SK-N-SH (cell line): ENCODE data around the gene PCNX1. TPM values are rescaled to one million over a fixed set of nuclear protein-coding genes. Genes with fewer than 3 reads are reported as not detected.

Experiments
- CTCF ChIA-PET: fragments of 300-600, 350-600 bp; formaldehyde crosslinking; extraction: SDS; loops from one replicate; lab custom pipeline; 2021; lab: Yijun Ruan, JAX
- POLR2A ChIA-PET: fragments of 350-600 bp; sonication (Branson Sonifier 250); formaldehyde crosslinking; extraction: SDS; loops from one replicate; lab custom pipeline; 2020; ENCODE audit warnings: antibody characterized with exemption, inconsistent platforms; lab: Yijun Ruan, JAX
- DNase-seq: peaks from one replicate; pipeline ENCODE4 v3.0.0; 2012
- H2AFZ ChIP-seq: fragments of 200-600 bp; sonication (generic); 2 replicates; pipeline ENCODE4 v1.8.1; 2016; ENCODE audit warnings: antibody characterized with exemption, mild to moderate bottlenecking, low read depth
- H3F3A ChIP-seq: fragments of 200-600 bp; sonication (generic); replicated peaks from 2 replicates; pipeline ENCODE3; 2016; ENCODE audit warnings: antibody characterized with exemption, mild to moderate bottlenecking; ENCODE audit not compliant: insufficient read depth
- H3K27ac ChIP-seq, 2 experiments: fragments of 200-500 bp in 1 of 2; fragments of 200-600 bp in 1 of 2; sonication (Bioruptor generic) in 1 of 2; sonication (generic), shearing (Covaris generic) in 1 of 2; 2 replicates each; pipeline versions ENCODE4 v1.5.1 to v1.6.1; 2014 to 2016; ENCODE audit warnings: low read depth in 2 of 2, inconsistent platforms in 1 of 2, low read length in 1 of 2, mild to moderate bottlenecking in 1 of 2, mixed read lengths in 1 of 2
- H3K27me3 ChIP-seq: fragments of 200-600 bp; sonication (generic), shearing (Covaris generic); 2 replicates; pipeline ENCODE4 v1.6.1; 2016; ENCODE audit warnings: mixed run types; ENCODE audit not compliant: insufficient read depth
- H3K36me3 ChIP-seq, 2 experiments: fragments of 200-500 bp in 1 of 2; fragments of 200-600 bp in 1 of 2; sonication (Bioruptor generic) in 1 of 2; sonication (generic) in 1 of 2; replicated peaks in 1 of 2; 2 replicates each; pipeline versions ENCODE3 to v1.5.1; 2014 to 2016; ENCODE audit warnings: low read length in 1 of 2, mild to moderate bottlenecking in 1 of 2; ENCODE audit not compliant: insufficient read depth in 2 of 2, control insufficient read depth in 1 of 2
- H3K4me1 ChIP-seq, 2 experiments: fragments of 200-500 bp in 1 of 2; fragments of 200-600 bp in 1 of 2; sonication (Bioruptor generic) in 1 of 2; sonication (generic), shearing (Covaris generic) in 1 of 2; 2 replicates each; pipeline versions ENCODE4 v1.5.1 to v1.6.1; 2014 to 2016; ENCODE audit warnings: low read depth in 1 of 2, low read length in 1 of 2, mixed run types in 1 of 2; ENCODE audit not compliant: insufficient read depth in 2 of 2, control insufficient read depth in 1 of 2
- H3K4me2 ChIP-seq: fragments of 200-600 bp; sonication (generic), shearing (Covaris generic); 2 replicates; pipeline ENCODE4 v1.6.1; 2017; ENCODE audit warnings: mixed run types
- H3K4me3 ChIP-seq, 2 experiments: fragments of 200-500 bp in 1 of 2; fragments of 200-600 bp in 1 of 2; sonication (Bioruptor generic) in 1 of 2; sonication (generic), shearing (Covaris generic) in 1 of 2; 2 replicates each; pipeline versions ENCODE4 v1.5.1 to v1.8.1; 2014 to 2016; ENCODE audit warnings: low read depth in 2 of 2, inconsistent platforms in 1 of 2, low read length in 1 of 2, mild to moderate bottlenecking in 1 of 2, mixed read lengths in 1 of 2, moderate library complexity in 1 of 2
- H3K79me2 ChIP-seq: fragments of 200-600 bp; sonication (generic); 2 replicates; pipeline ENCODE4 v1.8.1; 2017; ENCODE audit warnings: mild to moderate bottlenecking; ENCODE audit not compliant: insufficient read depth
- H3K9ac ChIP-seq: fragments of 200-600 bp; sonication (generic); 2 replicates; pipeline ENCODE4 v1.6.1; 2017; ENCODE audit warnings: mixed run types
- H3K9me2 ChIP-seq: fragments of 200-600 bp; sonication (generic); 2 replicates; pipeline ENCODE4 v1.6.1; 2017; ENCODE audit warnings: mixed run types
- H3K9me3 ChIP-seq: fragments of 200-600 bp; sonication (generic); 2 replicates; pipeline ENCODE4 v1.6.1; 2017; ENCODE audit warnings: mixed run types, mild to moderate bottlenecking, moderate library complexity
- H4K20me1 ChIP-seq: fragments of 200-600 bp; sonication (generic); 2 replicates; pipeline ENCODE4 v1.6.1; 2017; ENCODE audit warnings: mild to moderate bottlenecking, mixed run types; ENCODE audit not compliant: insufficient read depth
- CHD2 ChIP-seq: fragments of 150-350 bp; IDR thresholded peaks from 2 replicates; pipeline ENCODE4 v1.6.1; 2018; ENCODE audit warnings: low read length; ENCODE audit not compliant: partially characterized antibody
- ELF1 ChIP-seq: IDR thresholded peaks from 2 replicates; pipeline ENCODE4 v1.4.0; 2012
- EP300 ChIP-seq, 2 experiments: IDR thresholded peaks; 2 replicates each; pipeline versions ENCODE4 v1.4.0 to v1.6.1; 2012; ENCODE audit warnings: borderline replicate concordance in 1 of 2, low read depth in 1 of 2, low read length in 1 of 2
- FOSL2 ChIP-seq: IDR thresholded peaks from 2 replicates; pipeline ENCODE4 v1.4.0; 2012; ENCODE audit warnings: low read depth, mild to moderate bottlenecking, moderate library complexity, borderline replicate concordance
- FOXJ3 ChIP-seq: sonication (generic); formaldehyde crosslinking; IDR thresholded peaks from 2 replicates; pipeline ENCODE4 v1.5.1; 2020; ENCODE audit warnings: mild to moderate bottlenecking, missing genetic modification reagents
- GABPA ChIP-seq: IDR thresholded peaks from 2 replicates; pipeline ENCODE4 v1.4.0; 2012; ENCODE audit warnings: low read depth, mild to moderate bottlenecking
- GATA2 ChIP-seq: sonication (generic); formaldehyde crosslinking; IDR thresholded peaks from 2 replicates; pipeline ENCODE4 v1.5.0; 2020; ENCODE audit warnings: mild to moderate bottlenecking, missing genetic modification reagents
- JUND ChIP-seq: IDR thresholded peaks from 2 replicates; pipeline ENCODE4 v1.4.0; 2012
- MEF2A ChIP-seq: IDR thresholded peaks from 2 replicates; pipeline ENCODE4 v1.4.0; 2012; ENCODE audit warnings: low read depth, borderline replicate concordance
- POLR2AphosphoS5 ChIP-seq: IDR thresholded peaks from 2 replicates; pipeline ENCODE4 v1.6.1; 2012; ENCODE audit warnings: low read depth, low read length
- RCOR1 ChIP-seq: fragments of 150-350 bp; IDR thresholded peaks from 2 replicates; pipeline ENCODE4 v1.6.1; 2017; ENCODE audit warnings: antibody characterized with exemption, low read length
- RXRA ChIP-seq: IDR thresholded peaks from 2 replicates; pipeline ENCODE4 v1.4.0; 2012; ENCODE audit warnings: low read depth, mild to moderate bottlenecking, borderline replicate concordance
- SIN3A ChIP-seq: IDR thresholded peaks from 2 replicates; pipeline ENCODE4 v1.6.1; 2012; ENCODE audit warnings: low read depth, mild to moderate bottlenecking, low read length, moderate library complexity, borderline replicate concordance
- SMC3 ChIP-seq: IDR thresholded peaks from 2 replicates; pipeline ENCODE4 v1.6.1; 2012; ENCODE audit warnings: low read depth, low read length, improper control_type of control experiment
- TAF1 ChIP-seq: IDR thresholded peaks from 2 replicates; pipeline ENCODE4 v1.6.1; 2012; ENCODE audit warnings: low read depth, mild to moderate bottlenecking, low read length, moderate library complexity, borderline replicate concordance
- TCF12 ChIP-seq: IDR thresholded peaks from 2 replicates; pipeline ENCODE4 v1.4.0; 2012
- WGBS: methylation state at CpG from one replicate; pipeline ENCODE4 v1.1.6; 2017; ENCODE audit warnings: low lambda C conversion rate; 5-methylcytosine and 5-hydroxymethylcytosine counted together
- polyA plus RNA-seq, 3 experiments: library from polyadenylated mRNA; depleted of rRNA; stranded (reverse); fragments of >200 nt; gene quantifications; 2 replicates each; pipeline ENCODE4 v1.2.3, GENCODE V29; 2012
- TF ChIP-seq, protein P1 (sequence below): IDR thresholded peaks from 2 replicates; pipeline ENCODE4 v1.6.1; 2012; ENCODE audit warnings: mild to moderate bottlenecking, low read depth, low read length, moderate library complexity
- TF ChIP-seq, protein P2 (sequence below): fragments of 150-350 bp; IDR thresholded peaks from 2 replicates; pipeline ENCODE4 v1.6.1; 2016; ENCODE audit warnings: mild to moderate bottlenecking, low read depth, low read length
- TF ChIP-seq, protein P3 (sequence below): fragments of 200-600 bp; sonication (generic); IDR thresholded peaks from 2 replicates; pipeline ENCODE4 v1.6.1; 2017; ENCODE audit warnings: antibody characterized with exemption, mild to moderate bottlenecking, moderate library complexity
- TF ChIP-seq, protein P4 (sequence below): IDR thresholded peaks from 2 replicates; pipeline ENCODE4 v1.4.0; 2012; ENCODE audit warnings: low read depth
- TF ChIP-seq, protein P5 (sequence below): IDR thresholded peaks from 2 replicates; pipeline ENCODE4; 2012

PCNX1 gene
- polyA plus RNA-seq, 1 of the 3 experiments (the other 2 are of a cell fraction): 9.4 TPM

DNA sequence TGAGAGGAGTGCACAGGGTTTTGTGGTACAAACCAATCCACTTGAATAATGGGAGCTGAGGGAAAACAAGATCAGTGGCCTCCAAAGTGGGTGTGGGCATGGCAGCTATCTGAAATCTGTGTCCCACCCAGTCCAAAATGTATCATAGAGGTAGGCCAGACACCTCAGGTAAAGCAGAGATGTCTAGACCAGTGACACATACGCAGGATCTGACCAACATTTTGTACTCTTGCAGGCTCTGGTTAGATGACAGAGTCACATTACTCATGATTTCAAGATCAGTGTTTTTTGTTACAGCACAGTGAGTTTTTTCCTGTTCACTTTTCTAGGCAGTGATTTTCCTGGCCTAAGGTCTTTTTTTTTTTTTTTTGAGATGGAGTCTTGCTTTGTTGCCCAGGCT, 211.8 kb downstream of the PCNX1 start:
- Histone ChIP-seq H3K4me1 (peaks cover 8 to 10% of the 10 kb centered on the region in 2 experiments; a peak in 2 of 4 replicates), H3K4me3 (no peak overlapping the region), H3K4me2 (no peak overlapping the region), H4K20me1 (no peaks in the 10 kb centered on the region), H3K27me3 (no peaks in the 10 kb centered on the region), H2AFZ (no peak overlapping the region), H3K79me2 (no peaks in the 10 kb centered on the region), H3K9ac (no peak overlapping the region), H3F3A (no peaks in the 10 kb centered on the region), H3K27ac (no peak overlapping the region), H3K9me3 (no peaks in the 10 kb centered on the region), H3K9me2 (no peaks in the 10 kb centered on the region), H3K36me3 (peaks cover 13 to 17% of the 10 kb centered on the region in 2 experiments)
- no peak for DNase-seq
- TF ChIP-seq FOSL2 (no peak), FOXJ3 (no peak), POLR2AphosphoS5 (no peak), EP300 (IDR thresholded peaks at IDR 0.05; ENCODE audit: borderline replicate concordance in 1 of 2, low read depth in 1 of 2, low read length in 1 of 2) (no peak), TAF1 (no peak)
- TF ChIP-seq, protein P1, sequence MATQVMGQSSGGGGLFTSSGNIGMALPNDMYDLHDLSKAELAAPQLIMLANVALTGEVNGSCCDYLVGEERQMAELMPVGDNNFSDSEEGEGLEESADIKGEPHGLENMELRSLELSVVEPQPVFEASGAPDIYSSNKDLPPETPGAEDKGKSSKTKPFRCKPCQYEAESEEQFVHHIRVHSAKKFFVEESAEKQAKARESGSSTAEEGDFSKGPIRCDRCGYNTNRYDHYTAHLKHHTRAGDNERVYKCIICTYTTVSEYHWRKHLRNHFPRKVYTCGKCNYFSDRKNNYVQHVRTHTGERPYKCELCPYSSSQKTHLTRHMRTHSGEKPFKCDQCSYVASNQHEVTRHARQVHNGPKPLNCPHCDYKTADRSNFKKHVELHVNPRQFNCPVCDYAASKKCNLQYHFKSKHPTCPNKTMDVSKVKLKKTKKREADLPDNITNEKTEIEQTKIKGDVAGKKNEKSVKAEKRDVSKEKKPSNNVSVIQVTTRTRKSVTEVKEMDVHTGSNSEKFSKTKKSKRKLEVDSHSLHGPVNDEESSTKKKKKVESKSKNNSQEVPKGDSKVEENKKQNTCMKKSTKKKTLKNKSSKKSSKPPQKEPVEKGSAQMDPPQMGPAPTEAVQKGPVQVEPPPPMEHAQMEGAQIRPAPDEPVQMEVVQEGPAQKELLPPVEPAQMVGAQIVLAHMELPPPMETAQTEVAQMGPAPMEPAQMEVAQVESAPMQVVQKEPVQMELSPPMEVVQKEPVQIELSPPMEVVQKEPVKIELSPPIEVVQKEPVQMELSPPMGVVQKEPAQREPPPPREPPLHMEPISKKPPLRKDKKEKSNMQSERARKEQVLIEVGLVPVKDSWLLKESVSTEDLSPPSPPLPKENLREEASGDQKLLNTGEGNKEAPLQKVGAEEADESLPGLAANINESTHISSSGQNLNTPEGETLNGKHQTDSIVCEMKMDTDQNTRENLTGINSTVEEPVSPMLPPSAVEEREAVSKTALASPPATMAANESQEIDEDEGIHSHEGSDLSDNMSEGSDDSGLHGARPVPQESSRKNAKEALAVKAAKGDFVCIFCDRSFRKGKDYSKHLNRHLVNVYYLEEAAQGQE: no peak
- 100% methylated on average over 1 of the region's 1 CpG for WGBS
- POLR2A ChIA-PET: no interaction called here
- CTCF ChIA-PET: interaction anchor here (0.9 to 7.3 kb wide), 5 partner anchors 15 to 736 kb away, joined by 3 to 59 read pairs (median 6); no protein-coding TSS in a partner anchor

DNA sequence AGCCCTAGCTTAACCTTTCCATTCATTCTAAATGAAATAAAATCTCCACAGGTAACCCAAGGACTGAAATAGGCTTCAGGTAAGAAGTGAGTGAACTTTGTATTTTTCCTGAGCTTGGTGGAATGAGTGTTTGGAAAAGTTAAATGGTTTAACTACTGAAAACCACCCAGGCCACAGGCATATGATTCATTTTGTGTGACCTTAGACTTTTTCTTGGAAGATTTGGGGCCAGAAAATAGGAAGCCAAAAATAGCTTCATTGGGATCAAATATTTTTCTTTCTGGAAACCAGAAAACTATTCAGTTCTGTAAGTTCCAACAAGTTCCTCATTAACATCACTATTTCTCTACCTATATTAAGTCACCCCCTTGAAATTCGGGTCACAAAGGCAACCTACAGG, 212.6 kb downstream of the PCNX1 start:
- no peaks in the 10 kb centered on the region for H4K20me1 ChIP-seq
- H3F3A ChIP-seq: no peaks in the 10 kb centered on the region
- peaks cover 8 to 10% of the 10 kb centered on the region in 2 experiments; a peak in 2 of 4 replicates for H3K4me1 ChIP-seq
- H3K4me3 ChIP-seq: no peak overlapping the region
- WGBS: 92% methylated on average over 1 of the region's 1 CpG
- no peaks in the 10 kb centered on the region for H3K9me2 ChIP-seq
- no peaks in the 10 kb centered on the region for H3K27me3 ChIP-seq
- ChIA-PET CTCF (interaction anchor here (0.7 to 1.6 kb wide), 5 partner anchors 15 to 645 kb away, joined by 3 to 6 read pairs (median 3); no protein-coding TSS in a partner anchor), POLR2A (no interaction called here)
- no peak for DNase-seq
- no peak overlapping the region for H2AFZ ChIP-seq
- H3K9me3 ChIP-seq: no peaks in the 10 kb centered on the region
- H3K27ac ChIP-seq: no peak overlapping the region
- H3K9ac ChIP-seq: no peak overlapping the region
- H3K36me3 ChIP-seq: peaks cover 9% of the 10 kb centered on the region in 2 experiments
- no peak overlapping the region for H3K4me2 ChIP-seq
- no peaks in the 10 kb centered on the region for H3K79me2 ChIP-seq
- TF ChIP-seq JUND: no peak
- no peak for TF ChIP-seq SIN3A
- TF ChIP-seq SMC3: no peak
- no peak for TF ChIP-seq TCF12
- no peak for TF ChIP-seq FOSL2
- TF ChIP-seq FOXJ3: no peak
- TF ChIP-seq, protein P2, sequence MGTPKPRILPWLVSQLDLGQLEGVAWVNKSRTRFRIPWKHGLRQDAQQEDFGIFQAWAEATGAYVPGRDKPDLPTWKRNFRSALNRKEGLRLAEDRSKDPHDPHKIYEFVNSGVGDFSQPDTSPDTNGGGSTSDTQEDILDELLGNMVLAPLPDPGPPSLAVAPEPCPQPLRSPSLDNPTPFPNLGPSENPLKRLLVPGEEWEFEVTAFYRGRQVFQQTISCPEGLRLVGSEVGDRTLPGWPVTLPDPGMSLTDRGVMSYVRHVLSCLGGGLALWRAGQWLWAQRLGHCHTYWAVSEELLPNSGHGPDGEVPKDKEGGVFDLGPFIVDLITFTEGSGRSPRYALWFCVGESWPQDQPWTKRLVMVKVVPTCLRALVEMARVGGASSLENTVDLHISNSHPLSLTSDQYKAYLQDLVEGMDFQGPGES: no peak
- TF ChIP-seq GATA2 (CRISPR knock-in tag): no peak
- no peak for TF ChIP-seq TAF1
- TF ChIP-seq GABPA: no peak
- TF ChIP-seq MEF2A: no peak
- TF ChIP-seq, protein P3, sequence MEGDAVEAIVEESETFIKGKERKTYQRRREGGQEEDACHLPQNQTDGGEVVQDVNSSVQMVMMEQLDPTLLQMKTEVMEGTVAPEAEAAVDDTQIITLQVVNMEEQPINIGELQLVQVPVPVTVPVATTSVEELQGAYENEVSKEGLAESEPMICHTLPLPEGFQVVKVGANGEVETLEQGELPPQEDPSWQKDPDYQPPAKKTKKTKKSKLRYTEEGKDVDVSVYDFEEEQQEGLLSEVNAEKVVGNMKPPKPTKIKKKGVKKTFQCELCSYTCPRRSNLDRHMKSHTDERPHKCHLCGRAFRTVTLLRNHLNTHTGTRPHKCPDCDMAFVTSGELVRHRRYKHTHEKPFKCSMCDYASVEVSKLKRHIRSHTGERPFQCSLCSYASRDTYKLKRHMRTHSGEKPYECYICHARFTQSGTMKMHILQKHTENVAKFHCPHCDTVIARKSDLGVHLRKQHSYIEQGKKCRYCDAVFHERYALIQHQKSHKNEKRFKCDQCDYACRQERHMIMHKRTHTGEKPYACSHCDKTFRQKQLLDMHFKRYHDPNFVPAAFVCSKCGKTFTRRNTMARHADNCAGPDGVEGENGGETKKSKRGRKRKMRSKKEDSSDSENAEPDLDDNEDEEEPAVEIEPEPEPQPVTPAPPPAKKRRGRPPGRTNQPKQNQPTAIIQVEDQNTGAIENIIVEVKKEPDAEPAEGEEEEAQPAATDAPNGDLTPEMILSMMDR: no peak
- no peak for TF ChIP-seq ELF1
- no peak for TF ChIP-seq EP300 (IDR thresholded peaks at IDR 0.05; ENCODE audit: borderline replicate concordance in 1 of 2, low read depth in 1 of 2, low read length in 1 of 2)
- TF ChIP-seq CHD2: no peak
- TF ChIP-seq, protein P4, sequence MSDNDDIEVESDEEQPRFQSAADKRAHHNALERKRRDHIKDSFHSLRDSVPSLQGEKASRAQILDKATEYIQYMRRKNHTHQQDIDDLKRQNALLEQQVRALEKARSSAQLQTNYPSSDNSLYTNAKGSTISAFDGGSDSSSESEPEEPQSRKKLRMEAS: no peak
- TF ChIP-seq RXRA: no peak
- TF ChIP-seq, protein P5, sequence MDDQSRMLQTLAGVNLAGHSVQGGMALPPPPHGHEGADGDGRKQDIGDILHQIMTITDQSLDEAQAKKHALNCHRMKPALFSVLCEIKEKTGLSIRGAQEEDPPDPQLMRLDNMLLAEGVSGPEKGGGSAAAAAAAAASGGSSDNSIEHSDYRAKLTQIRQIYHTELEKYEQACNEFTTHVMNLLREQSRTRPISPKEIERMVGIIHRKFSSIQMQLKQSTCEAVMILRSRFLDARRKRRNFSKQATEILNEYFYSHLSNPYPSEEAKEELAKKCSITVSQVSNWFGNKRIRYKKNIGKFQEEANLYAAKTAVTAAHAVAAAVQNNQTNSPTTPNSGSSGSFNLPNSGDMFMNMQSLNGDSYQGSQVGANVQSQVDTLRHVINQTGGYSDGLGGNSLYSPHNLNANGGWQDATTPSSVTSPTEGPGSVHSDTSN: no peak
- TF ChIP-seq RCOR1: no peak
